SU-DHL-6 (cell line): ENCODE measurements around the gene GLOD5.

Experiments used
- H2AFZ ChIP-seq: fragments of 200-600 bp; sonication (generic); 2 replicates; pipeline ENCODE4 v1.6.1; 2014; ENCODE audit warnings: low read depth, mild to moderate bottlenecking, moderate library complexity, mixed read lengths, antibody characterized with exemption, low read length; ENCODE audit not compliant: severe bottlenecking
- H3F3A ChIP-seq: fragments of 200-600 bp; shearing (Covaris generic); 2 replicates; pipeline ENCODE4 v1.6.0; 2016; ENCODE audit warnings: antibody characterized with exemption, mild to moderate bottlenecking; ENCODE audit not compliant: insufficient read depth
- H3K27ac ChIP-seq: fragments of 200-600 bp; sonication (generic); 2 replicates; pipeline ENCODE4 v1.5.1; 2016; ENCODE audit warnings: low read depth, mild to moderate bottlenecking, low read length, moderate library complexity, mixed read lengths
- H3K27me3 ChIP-seq: fragments of 200-600 bp; sonication (generic), shearing (Covaris generic); 2 replicates; pipeline ENCODE4 v1.6.0; 2014; ENCODE audit warnings: mild to moderate bottlenecking, low read length
- H3K36me3 ChIP-seq: fragments of 200-600 bp; sonication (generic); 2 replicates; pipeline ENCODE4 v1.6.1; 2014; ENCODE audit warnings: mild to moderate bottlenecking, low read length, mixed read lengths
- H3K4me2 ChIP-seq: fragments of 300-600, 200-600 bp; shearing (Covaris generic), sonication (generic); 2 replicates; pipeline ENCODE4 v1.6.0; 2014; ENCODE audit warnings: low read length, low read depth, mild to moderate bottlenecking; ENCODE audit not compliant: poor library complexity, severe bottlenecking
- H3K4me3 ChIP-seq: fragments of 200-600 bp; sonication (generic); 2 replicates; pipeline ENCODE4 v1.5.1; 2014; ENCODE audit warnings: antibody characterized with exemption, low read length, mild to moderate bottlenecking, mixed read lengths; ENCODE audit not compliant: insufficient read depth, poor library complexity, severe bottlenecking
- H3K79me2 ChIP-seq: fragments of 200-600 bp; sonication (generic); 2 replicates; pipeline ENCODE4 v1.6.1; 2014; ENCODE audit warnings: mild to moderate bottlenecking, low read length, moderate library complexity; ENCODE audit not compliant: insufficient read depth
- H3K9ac ChIP-seq: fragments of 200-600 bp; sonication (generic); 2 replicates; pipeline ENCODE4 v1.7.0; 2014; ENCODE audit warnings: mild to moderate bottlenecking, low read length
- H3K9me2 ChIP-seq: fragments of 200-600 bp; sonication (generic); replicated peaks from 2 replicates; pipeline ENCODE4 v1.6.1; 2014; ENCODE audit warnings: low read length; ENCODE audit not compliant: insufficient read depth
- H3K9me3 ChIP-seq: fragments of 200-600 bp; sonication (generic); 2 replicates; pipeline ENCODE4 v1.6.1; 2014; ENCODE audit warnings: low read length, mixed read lengths; ENCODE audit not compliant: insufficient read depth
- H4K20me1 ChIP-seq: fragments of 200-600 bp; sonication (generic); 2 replicates; pipeline ENCODE4 v1.6.1; 2014; ENCODE audit warnings: low read depth, mild to moderate bottlenecking, antibody characterized with exemption, low read length, moderate library complexity, mixed read lengths
- CTCF ChIP-seq: fragments of 200-600 bp; sonication (generic); IDR thresholded peaks from one replicate; pipeline ENCODE4 v1.5.1; 2017; ENCODE audit warnings: antibody characterized with exemption, mild to moderate bottlenecking, low read length, moderate library complexity; ENCODE audit not compliant: insufficient read depth, poor library complexity, severe bottlenecking
- EZH2phosphoT487 ChIP-seq: fragments of 200-600 bp; sonication (generic), shearing (Covaris generic); conservative IDR thresholded peaks from 2 replicates; pipeline ENCODE4 v1.6.1; 2018; ENCODE audit warnings: mild to moderate bottlenecking, antibody characterized with exemption, low read length, moderate library complexity, mixed read lengths

Gene GLOD5

GRCh38 chrX:48801280-48802088, 39.9 kb downstream of the GLOD5 start, which contains the start of gene HDAC6:
TSS of gene HDAC6 (plus strand) at chrX:48802067. CDS start at chrX:48802693, 626 bp downstream.
- peak within 1 kb of the TSS; percentile 84 for H3K9ac ChIP-seq
- H3K4me3 ChIP-seq, result peak within 1 kb of the TSS; percentile 81
- no peaks in the 10 kb centered on the region for H3K27me3 ChIP-seq
- peak within 1 kb of the TSS; percentile 72 for H3K4me2 ChIP-seq
- no peaks in the 10 kb centered on the region for H3K9me3 ChIP-seq
- H3K27ac ChIP-seq, result peak within 1 kb of the TSS; percentile 86
- no peaks in the 10 kb centered on the region for H3K36me3 ChIP-seq
- no peaks in the 10 kb centered on the region for H3K79me2 ChIP-seq
- no peaks in the 10 kb centered on the region for H3K9me2 ChIP-seq
- no peak within 1 kb of the TSS for H2AFZ ChIP-seq
- no peaks in the 10 kb centered on the region for H3F3A ChIP-seq
- no peak for TF ChIP-seq CTCF
- no peak for TF ChIP-seq EZH2phosphoT487
- H4K20me1 ChIP-seq, result no peaks in the 10 kb centered on the region

- no peak overlapping the region for H2AFZ ChIP-seq
- peak overlapping the region; percentile 81 for H3K4me3 ChIP-seq
- peak overlapping the region; percentile 86 for H3K27ac ChIP-seq
- no peaks in the 10 kb centered on the region for H3K79me2 ChIP-seq
- no peaks in the 10 kb centered on the region for H3K9me3 ChIP-seq
- no peaks in the 10 kb centered on the region for H4K20me1 ChIP-seq
- no peaks in the 10 kb centered on the region for H3K27me3 ChIP-seq
- no peaks in the 10 kb centered on the region for H3K36me3 ChIP-seq
- H3K9me2 ChIP-seq, result no peaks in the 10 kb centered on the region
- peak overlapping the region; percentile 65 for H3K4me2 ChIP-seq
- no peaks in the 10 kb centered on the region for H3F3A ChIP-seq
- H3K9ac ChIP-seq, result peak overlapping the region; percentile 84
- no peak for TF ChIP-seq CTCF
Measured at GRCh38 chrX:48802089-48802904, 40.8 kb downstream of the GLOD5 start.

GRCh38 chrX:48802905-48803200, 41.3 kb downstream of the GLOD5 start:
- no peaks in the 10 kb centered on the region for H3K27me3 ChIP-seq
- no peaks in the 10 kb centered on the region for H4K20me1 ChIP-seq
- no peak overlapping the region for H3K27ac ChIP-seq
- no peaks in the 10 kb centered on the region for H3K9me3 ChIP-seq
- H3K36me3 ChIP-seq, result no peaks in the 10 kb centered on the region
- H3K4me2 ChIP-seq, result peak overlapping the region; percentile 65
- H3F3A ChIP-seq, result no peaks in the 10 kb centered on the region
- H3K79me2 ChIP-seq, result no peaks in the 10 kb centered on the region
- H3K4me3 ChIP-seq, result peak overlapping the region; percentile 81
- no peaks in the 10 kb centered on the region for H3K9me2 ChIP-seq
- H3K9ac ChIP-seq, result peak overlapping the region; percentile 84
- H2AFZ ChIP-seq, result no peak overlapping the region
- TF ChIP-seq CTCF (no peak), EZH2phosphoT487 (no peak)
